ENCODE results near the gene TJP1.
"Not testable (repeated sequence)": the region's sequence is repeated elsewhere in the genome, so short reads cannot be mapped to it uniquely, and the experiment has no call there.

The TJP1 gene

GRCh38 chr15:29740692-29741311, 81.5 kb downstream of the TJP1 start:
- Histone ChIP-seq H3K27ac (no peak overlapping the region), H3K4me1 (peaks cover 0 to 3% (median 0%) of the 10 kb centered on the region in 4 donors), H3K9me3 (no peaks in the 10 kb centered on the region), H3K4me3 (no peak overlapping the region), H3K36me3 (peaks cover 46 to 57% (median 53%) of the 10 kb centered on the region in 3 donors), H3K27me3 (no peaks in the 10 kb centered on the region)
- TF ChIP-seq CTCF (IDR thresholded peaks at IDR 0.05): no peak
- intact Hi-C loops (cut with DNase I; ENCODE audit: low total_unique reads): no loop called here
- DNase-seq: no peak

GRCh38 chr15:29736744-29737020, 85.6 kb downstream of the TJP1 start:
- Histone ChIP-seq H3K27ac (no peak overlapping the region), H3K36me3 (peaks cover 69 to 81% (median 76%) of the 10 kb centered on the region in 3 donors)
- intact Hi-C loops (cut with DNase I; ENCODE audit: low total_unique reads): loop anchor here (10.0 kb wide), 1 partner anchor 58 kb away; no protein-coding TSS in a partner anchor

GRCh38 chr15:29736012-29736743, 86.1 kb downstream of the TJP1 start:
- intact Hi-C loops (cut with DNase I; ENCODE audit: low total_unique reads): loop anchor here (10.0 kb wide), 1 partner anchor 59 kb away; no protein-coding TSS in a partner anchor
- no peaks in the 10 kb centered on the region for H3K27me3 ChIP-seq
- H3K27ac ChIP-seq: no peak overlapping the region
- H3K4me1 ChIP-seq: peaks cover 0 to 3% (median 0%) of the 10 kb centered on the region in 4 donors
- no peaks in the 10 kb centered on the region for H3K9me3 ChIP-seq
- DNase-seq: no peak
- H3K4me3 ChIP-seq: no peak overlapping the region
- H3K36me3 ChIP-seq: peaks cover 65 to 77% (median 71%) of the 10 kb centered on the region in 3 donors
- no peak for TF ChIP-seq CTCF (IDR thresholded peaks at IDR 0.05)

More at GRCh38 chr15:29736744-29737020, 85.6 kb downstream of the TJP1 start:
- Histone ChIP-seq H3K9me3 (no peaks in the 10 kb centered on the region), H3K4me1 (peaks cover 0 to 3% (median 0%) of the 10 kb centered on the region in 4 donors), H3K4me3 (no peak overlapping the region), H3K27me3 (no peaks in the 10 kb centered on the region)
- TF ChIP-seq CTCF (IDR thresholded peaks at IDR 0.05): no peak
- DNase-seq: no peak

- no peak for DNase-seq
- H3K9me3 ChIP-seq: no peaks in the 10 kb centered on the region
- no peak overlapping the region for H3K27ac ChIP-seq
- no peak for TF ChIP-seq CTCF (IDR thresholded peaks at IDR 0.05)
- H3K36me3 ChIP-seq: peaks cover 61 to 74% (median 68%) of the 10 kb centered on the region in 3 donors
- intact Hi-C loops (cut with DNase I; ENCODE audit: low total_unique reads): loop anchor here (5.0 to 10.0 kb wide), 2 partner anchors 60 to 322 kb away; no protein-coding TSS in a partner anchor
- H3K4me3 ChIP-seq: no peak overlapping the region
- H3K4me1 ChIP-seq: peaks cover 0 to 3% (median 0%) of the 10 kb centered on the region in 4 donors
- no peaks in the 10 kb centered on the region for H3K27me3 ChIP-seq
Observed at GRCh38 chr15:29734917-29735572, 87.2 kb downstream of the TJP1 start.

GRCh38 chr15:29731865-29732264, 90.4 kb downstream of the TJP1 start:
- Histone ChIP-seq H3K27ac (no peak overlapping the region), H3K4me3 (no peak overlapping the region), H3K9me3 (no peaks in the 10 kb centered on the region), H3K4me1 (no peaks in the 10 kb centered on the region), H3K36me3 (peaks cover 59 to 83% (median 66%) of the 10 kb centered on the region in 3 donors), H3K27me3 (no peaks in the 10 kb centered on the region)
- intact Hi-C loops (cut with DNase I; ENCODE audit: low total_unique reads): loop anchor here (5.0 to 10.0 kb wide), 2 partner anchors 63 to 325 kb away; no protein-coding TSS in a partner anchor
- DNase-seq: no peak
- no peak for TF ChIP-seq CTCF (IDR thresholded peaks at IDR 0.05)

GRCh38 chr15:29730471-29730870, 91.8 kb downstream of the TJP1 start:
- not testable (repeated sequence) for H3K9me3 ChIP-seq, H3K27me3 ChIP-seq, DNase-seq, H3K27ac ChIP-seq, H3K4me3 ChIP-seq, H3K4me1 ChIP-seq
- H3K36me3 ChIP-seq: peaks cover 61 to 85% (median 68%) of the 10 kb centered on the region in 3 donors
- intact Hi-C loops (cut with DNase I; ENCODE audit: low total_unique reads): loop anchor here (5.0 to 10.0 kb wide), 2 partner anchors 64 to 327 kb away; no protein-coding TSS in a partner anchor

Data from tibial artery (tissue), 4 donors.